HG03565 (cell line): Measurements from ENCODE around the gene ACACB.

Experiments
- ATAC-seq: cut with Tn5 transposase; IDR thresholded peaks from one replicate; pipeline ENCODE4 v1.9.1; 2021; ENCODE audit warnings: mild to moderate bottlenecking, moderate library complexity; ENCODE audit not compliant: unreplicated experiment

The ACACB gene

DNA sequence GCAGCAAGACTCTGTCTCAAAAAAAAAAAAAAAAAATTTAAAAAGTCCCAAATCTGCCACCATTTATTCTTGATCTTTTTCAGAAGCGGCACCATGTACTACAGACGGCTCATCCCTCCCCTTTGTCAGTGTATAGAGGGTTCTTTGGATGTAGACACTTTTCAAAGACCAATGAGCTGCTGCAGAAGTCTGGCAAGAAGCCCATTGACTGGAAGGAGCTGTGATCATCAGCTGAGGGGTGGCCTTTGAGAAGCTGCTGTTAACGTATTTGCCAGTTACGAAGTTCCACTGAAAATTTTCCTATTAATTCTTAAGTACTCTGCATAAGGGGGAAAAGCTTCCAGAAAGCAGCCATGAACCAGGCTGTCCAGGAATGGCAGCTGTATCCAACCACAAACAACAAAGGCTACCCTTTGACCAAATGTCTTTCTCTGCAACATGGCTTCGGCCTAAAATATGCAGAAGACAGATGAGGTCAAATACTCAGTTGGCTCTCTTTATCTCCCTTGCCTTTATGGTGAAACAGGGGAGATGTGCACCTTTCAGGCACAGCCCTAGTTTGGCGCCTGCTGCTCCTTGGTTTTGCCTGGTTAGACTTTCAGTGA, 6.5 kb upstream of the ACACB start:
- ATAC-seq = no peak

DNA sequence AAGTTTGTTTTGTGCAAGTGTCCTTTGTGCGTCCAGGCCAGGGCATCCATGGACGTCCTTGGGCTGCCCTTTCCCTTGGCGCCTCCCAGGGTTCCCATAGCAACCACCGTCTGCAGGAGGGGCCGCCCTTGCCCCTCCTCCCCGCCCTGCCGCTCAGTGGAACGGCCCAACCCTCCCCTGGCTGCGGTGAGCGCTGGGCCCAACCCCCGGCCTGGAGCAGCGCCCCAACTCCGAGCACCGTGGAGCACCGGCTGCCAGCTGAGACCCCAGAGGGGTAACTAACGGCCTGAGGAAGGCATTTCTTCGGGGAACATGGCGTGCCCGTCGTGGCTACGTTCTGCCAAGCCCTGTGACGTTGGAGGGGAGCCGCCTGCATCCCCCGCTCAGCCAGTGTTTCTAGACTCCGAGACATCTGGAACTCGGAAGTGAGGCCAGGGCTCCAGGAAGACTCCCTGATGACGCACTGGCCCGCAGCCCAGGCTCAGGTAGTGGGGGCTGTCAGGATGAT, 5.3 kb upstream of the ACACB start:
- ATAC-seq = no peak

DNA sequence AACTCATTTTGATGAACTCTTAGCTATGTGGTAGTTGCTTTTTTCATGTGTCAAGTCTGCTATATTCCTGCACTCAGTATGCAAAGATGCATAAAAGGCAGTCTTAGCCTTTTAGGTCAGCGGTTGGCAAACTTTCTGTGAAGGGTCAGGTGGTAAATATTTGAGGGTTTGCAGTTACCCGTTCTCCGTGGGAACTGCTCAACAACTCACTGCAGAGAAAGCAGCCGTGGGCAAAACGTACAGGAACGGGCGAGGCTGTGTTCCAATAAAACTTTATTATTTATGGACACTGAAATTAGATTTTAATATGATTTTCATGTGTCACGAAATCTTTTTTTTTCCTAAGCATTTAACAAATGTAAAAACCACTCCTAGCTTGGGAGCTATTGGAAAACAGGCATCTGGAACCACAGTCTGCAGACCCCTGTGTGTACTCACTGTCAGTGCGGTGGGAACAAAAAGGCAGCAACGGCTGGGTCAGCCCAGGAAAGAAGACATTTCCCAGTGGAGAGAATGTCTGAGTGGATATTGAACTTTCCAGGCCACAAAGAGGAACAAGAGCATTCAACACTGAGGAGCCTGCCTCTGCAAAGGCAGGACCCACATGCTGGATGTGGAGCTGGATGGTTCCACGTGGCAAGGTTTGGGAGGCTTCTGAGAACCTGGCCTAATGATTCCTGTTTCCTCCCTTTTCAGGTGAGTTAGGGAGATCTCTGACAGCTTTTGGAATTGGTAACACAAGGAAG, 3.5 kb upstream of the ACACB start:
- no peak for ATAC-seq

DNA sequence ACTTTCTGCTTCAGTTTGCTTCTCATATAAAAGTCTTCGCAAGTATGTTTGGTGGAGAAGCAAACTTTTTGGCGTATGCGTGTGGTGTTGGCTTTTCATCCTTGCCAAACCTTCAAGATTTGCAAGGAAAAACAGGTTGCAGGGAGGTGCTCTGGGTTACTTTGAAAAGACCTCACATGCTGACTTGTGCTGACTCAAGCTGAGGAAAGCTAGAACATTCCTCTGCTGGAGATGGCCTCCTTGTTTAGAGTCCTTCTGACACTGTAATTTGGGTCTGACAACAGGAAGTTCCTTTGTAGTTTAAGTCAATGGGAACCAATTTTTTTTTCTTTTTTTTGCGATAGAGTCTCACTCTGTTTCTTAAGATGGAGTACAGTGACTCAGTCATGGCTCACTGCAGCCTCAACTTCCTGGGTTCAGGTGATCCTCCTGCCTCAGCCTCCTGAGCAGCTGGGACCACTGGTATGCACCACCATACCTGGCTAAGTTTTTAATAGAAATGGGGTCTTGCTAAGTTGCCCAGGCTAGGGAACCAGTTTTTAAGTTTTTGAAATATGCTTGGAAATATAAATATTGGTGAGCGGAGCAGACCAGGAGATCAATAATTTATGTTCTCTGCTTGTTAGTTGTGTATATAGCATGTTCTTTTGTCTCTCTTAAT, 2.6 kb upstream of the ACACB start:
- no peak for ATAC-seq

DNA sequence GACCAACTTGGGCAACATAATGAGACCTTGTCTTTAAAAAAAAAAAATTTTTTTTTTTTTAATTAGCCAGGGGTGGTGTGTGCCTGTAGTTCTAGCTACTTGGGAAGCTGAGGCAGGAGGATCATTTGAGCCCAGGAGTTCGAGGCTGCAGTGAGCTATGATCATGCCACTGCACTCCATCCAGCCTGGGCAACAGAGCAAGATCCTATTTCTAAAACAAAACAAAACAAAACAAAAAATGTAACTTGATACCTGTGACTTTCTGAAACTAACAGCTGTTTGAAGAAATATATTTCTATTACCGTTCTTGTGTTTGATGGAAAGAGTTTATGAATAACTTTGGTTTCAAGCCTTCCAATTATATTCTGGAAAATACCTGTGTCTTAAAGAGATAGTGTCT, 1.7 kb upstream of the ACACB start:
- no peak for ATAC-seq

DNA sequence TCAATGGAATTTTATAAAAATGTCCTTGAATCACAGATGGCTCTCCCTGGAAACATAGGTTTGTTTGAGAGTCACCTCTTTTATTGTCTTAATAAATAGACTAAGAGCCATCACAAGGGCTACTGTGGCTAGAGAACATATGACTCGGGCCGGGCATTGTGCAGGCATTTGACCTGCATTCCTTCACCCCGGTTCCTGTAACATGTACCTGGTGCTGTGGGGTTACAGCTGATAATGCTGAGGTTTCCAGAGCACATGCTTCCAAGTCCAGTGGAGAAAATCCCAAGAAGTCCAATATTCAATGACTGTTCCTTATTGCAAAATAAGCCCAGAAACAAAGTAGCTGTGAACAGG, 1.0 kb upstream of the ACACB start:
- no peak for ATAC-seq

DNA sequence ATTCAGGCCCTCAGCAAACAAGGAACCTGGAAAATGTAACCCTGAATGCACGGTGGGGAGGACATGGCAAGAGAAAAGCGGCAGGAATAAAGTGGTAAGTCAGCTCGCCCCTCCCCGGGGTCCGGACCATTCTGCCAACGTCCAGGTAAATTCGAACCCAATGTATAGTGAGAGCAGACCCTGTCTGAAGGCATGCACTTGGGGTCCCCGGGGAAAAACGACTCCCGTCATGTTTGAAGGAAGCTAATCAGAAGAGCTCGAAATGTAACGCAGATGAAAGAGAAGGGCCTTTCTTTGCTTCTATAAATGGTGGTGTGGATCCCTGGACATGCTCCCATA, 193 bp downstream of the ACACB start:
- no peak for ATAC-seq

DNA sequence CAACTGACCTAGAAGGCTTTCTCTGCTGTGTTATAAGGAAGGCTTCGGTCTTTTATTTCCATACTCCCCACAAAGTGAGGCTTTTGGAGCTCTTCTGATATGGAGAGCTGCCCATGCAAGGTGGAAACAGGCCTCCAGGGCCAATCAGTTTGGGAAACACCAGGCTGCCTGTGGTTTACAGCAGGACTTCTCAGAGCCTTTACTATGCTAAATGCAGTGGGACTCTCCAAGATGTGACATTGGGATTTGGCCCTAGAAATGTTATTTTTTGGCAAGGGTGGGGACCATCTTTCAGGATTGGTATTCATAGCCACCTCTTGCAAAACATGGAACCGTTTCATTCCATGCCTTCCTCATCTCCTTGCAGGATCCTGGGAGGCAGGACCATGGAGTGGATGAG, 3.7 kb downstream of the ACACB start:
- no peak for ATAC-seq

DNA sequence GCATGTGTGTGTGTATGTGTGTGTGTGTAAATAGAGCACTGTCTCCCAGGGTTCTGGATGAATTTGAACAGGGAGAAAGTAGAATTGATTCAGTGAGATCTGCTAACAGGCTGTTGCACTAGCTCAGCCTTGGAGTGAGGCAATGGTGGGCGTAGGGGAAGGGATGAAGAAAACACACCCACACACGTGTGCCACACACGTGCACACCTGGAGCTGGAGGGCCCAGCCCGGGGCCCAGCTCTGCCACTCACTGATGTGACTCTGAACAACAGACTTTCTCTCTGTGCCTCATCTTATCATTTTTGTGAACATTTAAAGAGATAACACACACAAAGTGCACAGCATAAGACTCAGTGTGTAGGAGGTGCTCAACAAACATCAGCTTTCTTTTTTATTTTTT, 4.2 kb downstream of the ACACB start:
- no peak for ATAC-seq

DNA sequence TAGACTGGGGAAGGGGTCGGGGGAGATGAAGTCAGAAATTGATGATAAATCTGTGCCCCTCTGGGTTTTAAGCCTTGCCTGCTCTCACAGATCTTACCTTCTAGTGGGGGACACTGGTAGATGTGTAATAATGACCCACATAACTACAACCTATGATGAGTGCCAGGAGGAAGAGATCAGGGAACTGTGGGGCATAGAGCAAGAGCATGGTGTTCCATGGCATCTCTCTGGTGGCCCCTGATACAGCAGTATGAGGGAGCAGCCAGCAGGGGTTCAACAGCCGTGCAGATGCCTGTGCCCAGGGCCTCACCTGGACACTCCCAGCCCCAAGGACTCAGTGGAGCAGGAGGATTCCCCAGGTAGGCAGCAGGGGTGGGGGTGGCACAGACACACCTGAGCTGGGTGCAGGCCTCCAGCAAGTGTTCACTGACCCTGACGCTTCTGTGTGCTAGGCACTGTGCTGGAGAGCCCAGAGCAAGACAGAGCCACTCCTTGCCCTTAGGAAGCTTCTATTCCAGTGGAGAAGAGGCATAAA, 5.0 kb downstream of the ACACB start:
- no peak for ATAC-seq

DNA sequence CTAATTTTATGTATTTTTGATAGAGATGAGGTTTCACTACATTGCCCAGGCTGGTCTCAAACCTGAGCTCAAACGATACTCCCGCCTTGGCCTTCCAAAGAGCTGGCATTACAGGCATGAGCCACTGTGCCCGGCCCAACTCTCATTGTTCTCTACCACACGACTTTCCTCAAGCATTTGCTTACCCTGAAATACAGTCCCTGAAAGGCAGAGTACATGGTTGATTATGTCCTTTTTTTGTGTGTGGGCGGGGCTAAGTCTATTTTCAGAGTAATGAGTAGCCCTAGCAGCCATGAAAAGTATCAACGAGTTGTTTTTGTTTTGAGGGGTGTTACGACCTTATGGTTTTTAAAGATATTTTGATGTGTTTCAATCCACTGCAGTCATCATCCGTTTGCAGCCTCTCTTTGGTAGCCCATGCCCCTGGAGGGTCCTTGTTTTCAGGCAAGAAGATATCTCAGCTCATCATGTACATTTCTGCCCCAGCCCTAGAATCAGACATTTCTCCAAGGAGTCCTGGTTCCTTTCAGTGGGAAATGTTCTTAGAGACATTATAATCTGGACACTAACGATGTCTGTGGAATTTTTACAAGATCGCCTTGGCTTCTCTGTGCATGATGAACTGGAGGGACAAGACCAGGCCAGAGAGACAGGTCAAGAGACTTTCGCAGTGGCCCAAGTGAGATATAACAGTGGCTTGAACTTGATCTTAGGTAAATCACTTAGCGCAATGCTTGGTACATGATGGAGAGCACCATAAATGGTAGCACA, 8.7 kb downstream of the ACACB start:
- no peak for ATAC-seq

DNA sequence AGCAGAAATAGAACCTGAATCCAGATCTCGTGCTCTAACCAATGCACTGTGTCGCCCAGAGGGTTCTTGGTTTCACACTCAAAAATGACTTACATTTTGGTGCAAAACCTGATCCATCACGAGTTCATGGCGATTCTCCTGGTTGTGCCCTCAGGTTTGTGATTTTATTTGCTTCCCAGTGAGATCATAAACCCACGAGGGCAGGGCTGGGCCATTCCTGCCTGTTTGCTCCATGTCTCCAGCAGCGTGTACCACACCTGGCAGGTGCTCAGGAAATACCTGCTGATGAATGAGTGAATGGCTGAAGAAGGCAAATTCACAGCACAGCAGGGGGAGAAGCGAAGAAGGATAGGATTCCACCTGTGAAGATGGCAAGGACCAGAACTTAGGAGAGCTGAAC, 9.4 kb downstream of the ACACB start:
- ATAC-seq = no peak

DNA sequence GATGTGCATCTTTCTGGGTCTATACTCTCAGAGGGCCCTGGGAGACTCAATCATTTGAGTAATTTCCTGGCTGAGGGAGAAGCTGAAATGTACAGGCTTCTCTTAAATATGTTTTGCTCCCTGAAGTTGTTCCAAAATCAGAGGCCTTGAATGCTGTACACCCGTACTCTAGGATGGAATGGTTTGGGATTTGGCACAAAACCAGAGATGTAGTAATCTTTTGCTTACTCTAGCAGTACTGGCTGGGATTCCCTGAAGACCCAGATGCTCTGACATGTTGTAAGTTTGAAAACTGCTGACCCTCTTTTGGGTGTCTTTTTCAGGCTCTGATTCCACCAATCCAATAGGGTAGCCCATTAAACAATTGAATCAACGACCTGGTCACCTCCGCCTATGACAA, 10.4 kb downstream of the ACACB start:
- ATAC-seq = no peak

DNA sequence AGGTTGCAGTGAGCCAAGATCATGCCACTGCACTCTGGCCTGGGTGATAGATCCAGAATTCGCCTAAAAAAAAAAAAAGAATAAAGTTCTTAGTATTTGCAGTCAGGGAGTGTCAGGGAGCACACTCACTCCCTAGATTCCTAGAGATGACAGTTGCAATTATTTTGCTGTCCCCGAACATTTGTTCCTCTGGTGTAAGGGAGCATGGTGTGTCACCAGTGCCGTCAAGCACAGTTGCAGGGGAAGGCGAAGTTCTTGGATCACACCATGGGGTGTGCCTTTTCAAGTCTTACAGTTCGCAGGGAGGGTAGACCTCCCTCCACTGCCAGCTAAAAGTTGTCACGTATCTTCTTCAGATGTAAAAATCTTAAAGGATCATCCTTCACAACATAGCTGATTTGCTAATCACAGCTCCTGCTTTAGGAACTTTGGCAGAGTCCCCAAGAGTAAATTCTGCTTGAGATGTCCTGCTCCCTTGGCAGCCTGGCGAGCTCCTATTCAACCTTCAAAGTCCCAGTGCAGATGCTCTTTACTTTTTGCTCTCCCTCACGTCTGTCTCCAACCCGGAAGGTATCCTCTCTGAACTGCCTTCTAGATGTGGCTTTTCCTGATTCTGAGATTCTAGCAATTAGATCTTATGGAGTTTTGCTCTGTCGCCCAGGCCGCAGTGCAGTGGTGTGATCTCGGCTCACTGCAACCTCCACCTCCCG, 11.3 kb downstream of the ACACB start:
- ATAC-seq = no peak

DNA sequence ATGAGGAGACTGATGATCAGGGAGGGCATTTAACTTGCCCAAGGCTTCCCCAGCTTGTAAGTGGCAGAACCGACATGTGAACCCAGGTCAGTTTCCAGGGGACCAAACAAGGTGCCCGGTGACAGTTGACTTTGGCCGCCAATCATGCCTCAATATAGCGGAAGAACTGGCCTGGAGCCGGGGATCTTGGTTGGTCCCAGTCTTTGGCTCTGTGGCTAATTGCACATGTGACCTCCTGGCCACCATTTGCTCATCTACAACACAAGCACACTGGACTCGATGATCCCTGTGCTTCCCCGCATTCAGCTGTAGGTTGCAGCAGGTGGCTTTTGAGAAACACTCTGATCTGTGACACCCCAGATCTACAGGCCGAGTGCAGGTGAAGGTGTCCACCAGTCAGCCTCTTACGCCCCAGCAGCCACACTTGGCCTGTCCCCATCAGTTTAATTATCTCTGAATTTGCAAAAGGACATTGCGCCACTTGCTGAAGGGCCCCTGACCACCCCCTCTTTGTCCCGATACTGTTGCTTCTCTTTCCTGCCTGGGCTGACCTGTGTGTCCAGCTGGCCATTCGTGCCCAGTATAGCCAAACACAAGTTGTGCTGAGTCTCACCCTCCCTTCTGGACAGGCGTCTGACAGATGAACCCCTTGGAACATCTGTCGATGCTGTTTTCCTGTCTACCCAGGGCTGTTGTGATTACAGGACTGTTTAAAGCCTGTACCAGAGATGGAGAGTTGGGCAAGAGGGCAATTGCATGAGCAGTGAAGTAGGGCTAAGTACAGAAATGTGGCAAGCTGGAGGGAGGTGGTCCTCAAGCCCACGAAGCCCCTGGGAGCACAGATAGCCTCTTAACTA, 14.1 kb downstream of the ACACB start:
- ATAC-seq = no peak

DNA sequence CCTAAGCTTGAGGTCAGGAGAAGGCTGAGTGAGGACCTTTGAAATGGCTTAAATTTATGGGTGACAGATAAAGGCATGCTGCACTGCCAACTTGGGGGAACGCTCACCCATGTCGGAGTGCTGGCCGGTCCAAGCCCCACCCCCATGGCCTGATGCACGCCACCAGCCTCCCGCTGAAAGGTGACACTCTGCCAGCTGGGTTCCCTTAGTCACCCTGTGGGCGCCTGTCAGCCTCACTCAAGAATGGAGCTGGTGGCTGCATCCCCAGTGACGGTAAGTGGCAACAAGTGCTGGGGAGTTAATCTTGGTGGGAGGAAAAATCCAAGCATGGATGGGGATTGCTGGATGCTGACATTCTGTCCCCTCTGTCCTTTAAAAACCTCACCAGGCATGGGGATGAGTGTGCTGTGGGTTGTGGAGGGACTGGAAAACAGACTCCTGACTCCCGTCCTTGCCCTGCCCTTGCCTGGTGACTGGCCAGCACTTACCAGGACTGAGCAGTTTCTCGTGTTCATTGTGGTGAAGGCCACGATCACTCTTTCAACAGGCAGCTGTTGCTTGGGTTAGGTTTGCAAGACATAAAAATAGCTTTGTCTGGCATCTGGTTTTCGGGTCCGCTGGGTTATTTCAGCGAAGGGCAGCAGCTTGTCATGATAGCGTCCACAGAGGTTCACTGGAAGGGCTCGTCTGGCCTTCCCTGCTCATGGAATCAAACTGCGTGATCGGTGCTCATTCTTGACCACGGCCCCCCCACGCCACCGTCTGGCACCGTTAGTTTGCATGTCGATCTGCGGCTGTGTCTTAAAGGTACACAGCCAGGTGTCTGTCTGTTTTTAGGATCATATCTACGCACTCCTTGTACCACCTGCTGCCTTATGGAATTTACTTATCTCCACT, 15.0 kb downstream of the ACACB start:
- ATAC-seq = no peak

DNA sequence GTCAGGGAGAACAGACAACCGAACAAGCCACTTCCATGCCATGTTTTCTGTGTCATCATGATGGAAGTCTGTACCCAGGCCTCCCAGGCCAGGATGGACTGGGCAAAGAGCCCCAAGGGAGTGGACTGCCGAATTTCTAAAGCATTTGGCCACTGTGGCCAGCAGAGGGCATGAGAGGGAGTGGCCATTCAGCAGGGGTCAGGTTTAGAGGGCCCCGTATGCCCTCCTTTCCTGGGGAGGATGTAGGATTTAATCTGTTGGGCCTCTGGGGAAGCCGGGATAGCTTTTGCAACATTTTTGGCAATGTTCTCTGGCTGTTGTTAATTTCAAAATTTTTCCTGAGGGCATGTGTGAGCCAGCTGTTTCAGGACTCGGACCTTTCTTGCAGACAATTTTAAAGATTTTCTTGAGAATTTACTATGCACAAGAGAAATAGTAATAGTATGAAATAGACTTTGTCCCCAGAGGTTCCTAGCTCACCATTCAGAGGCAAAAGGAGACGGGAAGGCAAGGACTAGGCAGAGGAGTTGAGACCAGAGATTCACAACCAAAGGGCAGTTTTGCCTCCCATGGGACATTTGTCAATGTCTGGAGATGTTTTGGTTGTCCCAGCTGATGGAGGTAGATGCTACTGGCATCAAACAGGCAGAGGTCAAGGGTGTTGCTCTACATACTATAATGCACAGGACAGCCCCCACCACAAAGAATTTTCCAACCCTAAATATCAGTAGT, 18.0 kb downstream of the ACACB start:
- ATAC-seq = no peak

DNA sequence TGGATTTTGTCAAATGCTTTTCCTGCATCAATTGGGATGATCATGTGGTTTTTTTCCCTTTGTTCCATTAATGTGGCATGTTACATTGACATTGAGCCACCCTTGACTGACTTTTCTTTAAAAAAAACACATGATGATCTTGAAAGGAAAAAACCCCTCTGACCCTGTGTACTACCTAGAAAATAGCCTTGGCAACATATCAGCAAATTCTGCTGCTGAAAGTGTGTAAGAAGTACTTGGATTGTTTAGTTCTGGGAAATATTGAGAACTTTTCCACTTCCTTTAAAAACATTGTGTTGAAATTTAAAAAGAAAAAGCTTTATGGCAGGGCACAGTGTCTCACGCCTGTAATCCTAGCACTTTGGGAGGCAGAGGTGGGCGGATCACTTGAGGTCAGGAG, 20.7 kb downstream of the ACACB start:
- no peak for ATAC-seq
